Common myeloid progenitor, CD34-positive (primary cell): ENCODE results near the gene MEIS2.

Experiments
- CTCF ChIA-PET: fragments of 350-600 bp; sonication (Branson Sonifier 250); formaldehyde crosslinking; loops from one replicate; lab custom pipeline; 2021; ENCODE audit warnings: antibody characterized with exemption; lab: Charles Lee
- POLR2A ChIA-PET: fragments of 350-600 bp; sonication (Branson Sonifier 250); formaldehyde crosslinking; loops from one replicate; lab custom pipeline; 2021; ENCODE audit warnings: antibody characterized with exemption; lab: Charles Lee
- DNase-seq, 3 donors: peaks; one replicate each; pipeline versions ENCODE4 v3.0.0 to v3.0.0-alpha.2; 2013
- H3K27ac ChIP-seq, 2 experiments: 1 replicate in 1 of 2; 2 replicates in 1 of 2; pipeline ENCODE4 v1.7.0; 2013; ENCODE audit warnings: inconsistent platforms in 2 of 2, low read length in 2 of 2, mild to moderate bottlenecking in 2 of 2, low read depth in 1 of 2, moderate library complexity in 1 of 2; ENCODE audit not compliant: severe bottlenecking in 2 of 2, insufficient read depth in 1 of 2, poor library complexity in 1 of 2
- H3K27me3 ChIP-seq, 5 experiments: replicated peaks in 2 of 5; 1 replicate in 3 of 5; 2 replicates in 2 of 5; pipeline versions ENCODE4 v1.6.1 to v1.7.0; 2013; ENCODE audit warnings: low read length in 4 of 5, mild to moderate bottlenecking in 2 of 5, moderate library complexity in 2 of 5, inconsistent platforms in 1 of 5; ENCODE audit not compliant: insufficient read depth in 5 of 5, control insufficient read depth in 4 of 5
- H3K36me3 ChIP-seq, 4 experiments: 1 replicate in 2 of 4; 2 replicates in 2 of 4; pipeline versions ENCODE4 v1.6.1 to v1.7.0; 2013; ENCODE audit warnings: low read length in 3 of 4, control low read depth in 1 of 4, mild to moderate bottlenecking in 1 of 4; ENCODE audit not compliant: control insufficient read depth in 4 of 4, insufficient read depth in 4 of 4
- H3K4me1 ChIP-seq, 4 experiments: 1 replicate in 3 of 4; 2 replicates in 1 of 4; pipeline versions ENCODE4 v1.6.1 to v1.7.1; 2013; ENCODE audit warnings: low read length in 3 of 4, mild to moderate bottlenecking in 3 of 4, control low read depth in 1 of 4, inconsistent platforms in 1 of 4, moderate library complexity in 1 of 4; ENCODE audit not compliant: control insufficient read depth in 4 of 4, insufficient read depth in 4 of 4; ENCODE audit errors: control extremely low read depth in 1 of 4
- H3K4me3 ChIP-seq, 7 experiments: 1 replicate in 4 of 7; 2 replicates in 3 of 7; pipeline versions ENCODE4 v1.5.1 to v1.7.0; 2013; ENCODE audit warnings: mild to moderate bottlenecking in 7 of 7, low read length in 6 of 7, moderate library complexity in 6 of 7, inconsistent platforms in 2 of 7, low read depth in 2 of 7, control low read depth in 1 of 7; ENCODE audit not compliant: insufficient read depth in 4 of 7, control insufficient read depth in 1 of 7; ENCODE audit errors: extremely low read depth in 1 of 7
- H3K9me3 ChIP-seq, 5 experiments: 1 replicate in 4 of 5; 2 replicates in 1 of 5; pipeline versions ENCODE4 v1.6.1 to v1.7.1; 2013; ENCODE audit warnings: low read length in 4 of 5, mild to moderate bottlenecking in 2 of 5, inconsistent platforms in 1 of 5, low read depth in 1 of 5, moderate library complexity in 1 of 5; ENCODE audit not compliant: control insufficient read depth in 4 of 5, insufficient read depth in 2 of 5; ENCODE audit errors: control extremely low read depth in 1 of 5
- WGBS: methylation state at CpG from one replicate; pipeline ENCODE4 v1.1.5; 2013; ENCODE audit not compliant: insufficient coverage; 5-methylcytosine and 5-hydroxymethylcytosine counted together

Gene MEIS2

DNA sequence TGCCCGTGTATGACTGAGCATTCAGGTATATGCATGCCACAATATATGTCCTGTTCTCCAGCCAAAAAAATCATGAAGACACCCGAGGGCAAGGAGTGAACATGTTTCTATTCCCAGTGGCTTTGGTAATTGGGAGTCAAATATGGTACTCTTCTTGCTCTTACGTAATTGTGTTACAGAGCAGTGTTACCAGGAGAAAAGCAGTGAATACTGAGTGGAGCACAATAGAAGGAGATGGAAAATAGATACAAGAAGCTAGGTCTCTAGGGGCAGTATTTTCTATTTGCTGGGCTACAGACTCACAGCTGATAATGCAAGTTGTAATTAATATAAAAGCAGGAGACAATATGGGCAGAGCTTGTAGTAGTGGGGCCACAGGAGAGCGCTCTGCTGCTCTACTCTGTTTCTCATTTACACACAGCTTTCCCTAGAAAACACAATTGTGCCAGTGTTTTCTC is 13.2 kb downstream of the MEIS2 start:
- H3K36me3 ChIP-seq: no peaks in the 10 kb centered on the region
- ChIA-PET POLR2A (no interaction called here), CTCF (no interaction called here)

DNA sequence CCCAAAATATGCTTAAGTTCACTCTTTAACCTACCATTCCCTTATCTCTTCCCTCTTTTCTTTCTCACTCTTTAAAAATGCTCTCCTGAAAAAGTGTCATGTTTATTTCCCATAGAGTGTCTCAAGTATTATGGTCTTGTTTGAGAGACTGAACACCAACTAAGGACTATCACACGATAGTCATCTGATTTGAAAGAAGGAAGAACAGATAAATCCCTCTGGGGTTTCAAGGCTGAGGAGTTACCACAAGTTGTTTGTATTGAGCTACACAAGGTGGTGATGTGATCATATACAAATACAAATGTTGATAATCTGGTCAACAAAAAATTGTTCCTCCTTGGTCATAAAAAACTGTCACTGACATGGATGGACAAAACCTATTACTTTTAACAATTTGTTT is 13.8 kb downstream of the MEIS2 start:
- no peaks in the 10 kb centered on the region for H3K36me3 ChIP-seq

More for the DNA sequence above, 13.2 kb downstream of the MEIS2 start:
- Histone ChIP-seq H3K27ac (no peak overlapping the region), H3K4me1 (no peaks in the 10 kb centered on the region), H3K27me3 (peaks cover 1 to 61% (median 19%) of the 10 kb centered on the region in 5 experiments), H3K9me3 (no peaks in the 10 kb centered on the region), H3K4me3 (no peak overlapping the region)
- WGBS: 92% methylated on average over 3 of the region's 4 CpGs
- no peak for DNase-seq

DNA sequence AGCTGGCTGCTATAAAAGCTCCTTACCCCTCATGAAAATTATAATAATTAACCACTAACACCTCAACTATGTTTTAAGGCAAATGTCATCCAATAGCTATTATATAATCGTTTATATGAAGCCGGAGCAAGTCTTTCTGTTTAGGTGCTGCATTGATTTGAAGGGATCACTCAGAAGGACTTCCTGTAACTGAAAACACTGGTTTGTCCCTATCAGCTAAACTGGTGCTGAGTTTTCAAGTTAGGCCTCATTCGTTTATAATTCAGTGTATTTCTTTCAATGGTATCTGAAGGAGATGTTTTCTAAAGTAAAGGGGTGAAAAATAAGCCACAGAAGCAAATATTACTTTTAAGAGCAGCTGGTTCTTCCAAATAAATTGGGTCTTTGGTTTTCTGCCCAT is 14.2 kb downstream of the MEIS2 start:
- CTCF ChIA-PET: no interaction called here
- H3K27ac ChIP-seq: no peak overlapping the region
- WGBS: 90% methylated on average over 2 of the region's 3 CpGs
- H3K9me3 ChIP-seq: no peaks in the 10 kb centered on the region
- DNase-seq: no peak
- POLR2A ChIA-PET: no interaction called here
- H3K36me3 ChIP-seq: no peaks in the 10 kb centered on the region
- H3K4me3 ChIP-seq: no peak overlapping the region
- peaks cover 0 to 57% (median 15%) of the 10 kb centered on the region in 5 experiments for H3K27me3 ChIP-seq
- H3K4me1 ChIP-seq: no peaks in the 10 kb centered on the region

More for the DNA sequence above, 13.8 kb downstream of the MEIS2 start:
- no peak overlapping the region for H3K27ac ChIP-seq
- H3K9me3 ChIP-seq: no peaks in the 10 kb centered on the region
- no peaks in the 10 kb centered on the region for H3K4me1 ChIP-seq
- peaks cover 0 to 61% (median 15%) of the 10 kb centered on the region in 5 experiments for H3K27me3 ChIP-seq
- H3K4me3 ChIP-seq: no peak overlapping the region
- ChIA-PET POLR2A (no interaction called here), CTCF (no interaction called here)
- WGBS: no CpG with 5 or more reads among the region's 1 CpG
- no peak for DNase-seq

DNA sequence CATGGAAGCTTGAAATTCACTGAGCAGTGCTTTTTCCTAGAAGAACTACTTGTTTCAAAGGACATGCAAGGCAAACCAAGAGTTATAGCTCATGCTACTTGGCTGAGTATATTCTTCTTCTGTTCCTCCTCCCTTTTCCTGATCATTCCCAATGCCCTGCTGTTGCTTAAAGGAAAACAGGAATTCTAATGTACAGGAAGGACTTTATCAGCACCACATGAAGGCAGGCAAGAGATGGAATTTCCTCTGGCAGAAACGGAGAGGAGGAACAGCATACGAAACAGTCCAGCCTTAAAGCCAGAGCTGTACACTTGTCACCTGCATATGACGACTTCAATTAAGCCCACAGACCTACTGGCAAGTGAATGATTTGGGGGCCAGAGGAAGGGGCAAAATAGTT is 15.7 kb downstream of the MEIS2 start:
- H3K36me3 ChIP-seq: no peaks in the 10 kb centered on the region
- POLR2A ChIA-PET: no interaction called here

DNA sequence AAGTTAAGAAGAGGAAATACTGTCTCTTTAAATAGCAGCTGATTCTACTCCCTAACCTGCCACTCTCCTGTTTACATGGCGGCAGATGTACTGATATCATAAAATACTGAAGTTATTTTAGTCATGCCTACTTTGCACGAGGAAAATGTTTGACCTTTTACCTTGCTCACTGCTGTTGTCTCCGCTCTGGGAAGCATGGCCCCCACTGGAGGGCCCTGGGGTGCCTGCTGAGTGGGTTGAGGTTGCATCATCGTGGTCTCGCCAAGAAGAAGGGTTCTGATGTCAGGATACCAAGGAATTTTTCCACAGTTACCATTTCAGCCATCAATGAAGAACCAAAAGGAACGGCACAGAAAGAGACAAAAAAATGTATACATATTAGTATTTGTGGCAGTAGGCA is 16.7 kb downstream of the MEIS2 start:
- Histone ChIP-seq H3K36me3 (no peaks in the 10 kb centered on the region), H3K27me3 (peaks cover 0 to 44% (median 5%) of the 10 kb centered on the region in 5 experiments), H3K27ac (no peak overlapping the region), H3K9me3 (no peaks in the 10 kb centered on the region), H3K4me3 (no peak overlapping the region), H3K4me1 (no peaks in the 10 kb centered on the region)
- POLR2A ChIA-PET: no interaction called here
- DNase-seq: no peak
- CTCF ChIA-PET: no interaction called here
- 88% methylated on average over 3 of the region's 6 CpGs for WGBS

More for the DNA sequence above, 15.7 kb downstream of the MEIS2 start:
- H3K27me3 ChIP-seq: peaks cover 0 to 52% (median 7%) of the 10 kb centered on the region in 5 experiments
- H3K4me3 ChIP-seq: no peak overlapping the region
- 93% methylated on average over 3 of the region's 3 CpGs for WGBS
- H3K4me1 ChIP-seq: no peaks in the 10 kb centered on the region
- CTCF ChIA-PET: no interaction called here
- no peak for DNase-seq
- no peaks in the 10 kb centered on the region for H3K9me3 ChIP-seq
- no peak overlapping the region for H3K27ac ChIP-seq

DNA sequence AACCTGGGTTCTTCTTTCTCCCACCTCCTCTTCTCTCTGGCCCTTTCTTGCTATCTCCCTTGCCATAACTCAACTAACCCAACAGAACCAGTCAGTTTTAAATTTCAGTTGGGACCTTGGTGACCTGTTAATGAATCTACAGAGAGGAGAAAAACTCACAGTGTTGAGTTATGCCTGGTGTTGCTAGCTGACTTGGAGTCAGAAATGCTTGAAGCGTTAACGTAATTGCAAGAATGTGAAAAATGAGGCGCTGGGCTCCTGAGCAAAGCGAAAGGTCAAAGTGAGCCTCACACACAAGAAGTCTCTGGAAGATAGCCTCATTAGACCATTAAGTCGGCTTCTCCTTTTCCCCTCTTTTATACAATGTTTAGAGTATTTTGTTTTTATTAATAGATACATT is 18.4 kb downstream of the MEIS2 start:
- DNase-seq: no peak
- H3K4me3 ChIP-seq: no peak overlapping the region
- H3K27me3 ChIP-seq: peaks cover 0 to 37% (median 2%) of the 10 kb centered on the region in 5 experiments
- WGBS: 100% methylated on average over 2 of the region's 5 CpGs
- no peak overlapping the region for H3K27ac ChIP-seq
- H3K9me3 ChIP-seq: no peaks in the 10 kb centered on the region
- H3K36me3 ChIP-seq: no peaks in the 10 kb centered on the region
- POLR2A ChIA-PET: no interaction called here
- no peaks in the 10 kb centered on the region for H3K4me1 ChIP-seq
- CTCF ChIA-PET: no interaction called here

DNA sequence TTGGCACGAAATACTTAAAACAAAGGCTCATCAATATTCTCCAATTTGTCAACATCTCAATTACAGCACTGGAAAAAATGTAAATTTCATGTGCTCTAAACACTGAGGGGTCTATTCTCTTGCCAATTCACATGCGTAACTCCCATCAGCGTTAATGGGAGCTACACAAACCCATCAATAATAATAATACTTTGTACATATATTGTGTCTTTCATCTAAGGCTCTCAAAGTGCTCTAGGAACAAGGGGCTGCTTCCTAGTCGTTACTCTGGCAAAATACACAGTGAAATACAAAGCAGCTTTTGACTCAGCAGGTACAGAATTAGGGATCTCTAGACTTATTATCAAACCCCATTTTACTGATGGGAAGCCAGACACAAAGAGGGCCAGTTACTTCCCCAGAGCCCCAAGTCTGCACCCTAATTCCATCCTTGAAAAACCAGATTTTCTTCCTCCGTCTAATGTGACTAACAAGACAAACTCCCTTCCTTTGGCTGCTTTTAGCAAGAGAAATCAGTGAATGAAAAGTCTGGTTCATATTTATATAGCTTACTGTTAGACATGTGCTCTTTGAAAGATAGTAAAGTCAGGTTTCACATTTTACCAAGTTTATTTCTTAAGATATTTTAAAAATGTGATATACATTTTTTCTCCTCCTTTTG is 20.0 kb downstream of the MEIS2 start:
- ChIA-PET POLR2A (no interaction called here), CTCF (no interaction called here)
- WGBS: 100% methylated on average over 1 of the region's 5 CpGs
- no peak for DNase-seq
- H3K27ac ChIP-seq: no peak overlapping the region
- H3K27me3 ChIP-seq: peaks cover 0 to 33% (median 2%) of the 10 kb centered on the region in 5 experiments
- no peaks in the 10 kb centered on the region for H3K9me3 ChIP-seq
- H3K4me1 ChIP-seq: no peaks in the 10 kb centered on the region
- no peaks in the 10 kb centered on the region for H3K36me3 ChIP-seq
- H3K4me3 ChIP-seq: no peak overlapping the region
